IgD-negative memory B cell (primary cell): Measurements from ENCODE around the gene SLC38A8. TPM values are rescaled to one million over a fixed set of nuclear protein-coding genes. Genes with fewer than 3 reads are reported as not detected.
A peak's percentile ranks its signal among the peaks of the same experiment; 100 is the strongest.

Experiments used
- H3K27ac Mint-ChIP-seq, 3 donors: one replicate each; pipeline ENCODE4 v1.8.0; 2020 to 2022; ENCODE audit warnings: mild to moderate bottlenecking in 3 of 3, mixed read lengths in 3 of 3, moderate library complexity in 1 of 3
- H3K27me3 Mint-ChIP-seq: one replicate; pipeline ENCODE4 v1.8.0; 2021; ENCODE audit warnings: mixed read lengths
- H3K36me3 Mint-ChIP-seq: one replicate; pipeline ENCODE4 v1.8.0; 2020; ENCODE audit warnings: mild to moderate bottlenecking, mixed read lengths
- H3K4me1 Mint-ChIP-seq, 3 donors: one replicate each; pipeline ENCODE4 v1.8.0; 2020 to 2022; ENCODE audit warnings: mixed read lengths in 3 of 3, mild to moderate bottlenecking in 1 of 3
- H3K4me3 Mint-ChIP-seq, 4 donors: one replicate each; pipeline ENCODE4 v1.8.0; 2020 to 2022; ENCODE audit warnings: mild to moderate bottlenecking in 4 of 4, mixed read lengths in 4 of 4, moderate library complexity in 3 of 4
- H3K9me3 Mint-ChIP-seq, 3 donors: one replicate each; pipeline ENCODE4 v1.8.0; 2020 to 2021; ENCODE audit warnings: mixed read lengths in 3 of 3, mild to moderate bottlenecking in 1 of 3
- polyA plus RNA-seq: library from polyadenylated mRNA; unstranded; fragments of 300-500 nt; fragmentation: Illumina TruSeq; gene quantifications from one replicate; pipeline ENCODE4 v1.2.3, GENCODE V29; 2021

Gene SLC38A8
- polyA plus RNA-seq, 1 donor from 2014 or later = not detected

DNA sequence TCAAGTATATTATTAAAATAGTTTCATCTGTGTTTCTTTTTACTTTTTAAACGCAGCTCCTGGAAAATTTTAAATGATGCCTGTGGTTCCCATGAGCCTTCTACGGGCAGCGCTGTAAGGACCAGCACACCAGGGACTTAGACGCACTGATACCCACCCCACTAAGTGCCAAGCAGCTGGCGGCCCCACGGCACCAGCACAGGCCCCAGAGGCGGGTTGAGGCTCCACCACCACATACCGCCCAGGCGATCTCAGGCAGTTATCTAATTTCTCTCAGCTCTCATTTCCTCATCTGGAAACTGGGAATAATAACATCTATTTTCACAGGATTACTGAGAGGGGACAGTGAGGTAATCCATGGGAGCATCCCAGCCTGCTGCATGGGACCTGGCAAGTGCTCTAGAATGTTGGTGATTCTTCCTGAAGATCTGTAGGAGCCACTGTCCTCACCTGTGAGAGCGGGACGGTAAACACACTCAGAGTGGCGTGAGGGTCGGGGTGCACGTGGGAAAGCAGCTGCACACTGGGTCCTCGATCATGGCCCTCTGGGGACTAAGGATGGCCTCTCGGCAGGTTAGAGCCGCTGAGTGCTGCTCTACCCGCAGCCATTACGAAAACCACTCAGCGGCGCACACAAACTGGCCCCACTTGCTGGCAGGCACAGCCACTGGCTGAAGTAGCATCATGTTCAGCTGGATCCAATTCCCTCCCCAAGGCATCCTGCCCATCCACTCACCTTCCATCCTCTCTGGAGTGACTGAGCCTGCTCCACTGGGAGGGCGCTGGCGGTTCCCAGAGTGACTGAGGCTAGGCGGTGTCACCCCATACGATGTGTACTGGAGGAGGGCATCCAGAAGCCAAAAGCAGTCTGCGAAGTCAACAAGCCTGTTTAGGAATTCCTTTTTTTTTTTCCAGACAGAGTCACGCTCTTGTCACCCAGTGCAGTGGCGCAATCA, 17.6 kb upstream of the SLC38A8 start:
- Mint-ChIP-seq H3K27ac (no peak overlapping the region), H3K27me3 (no peaks in the 10 kb centered on the region), H3K4me1 (no peaks in the 10 kb centered on the region), H3K9me3 (no peaks in the 10 kb centered on the region), H3K4me3 (no peak overlapping the region), H3K36me3 (peaks cover 5% of the 10 kb centered on the region)

DNA sequence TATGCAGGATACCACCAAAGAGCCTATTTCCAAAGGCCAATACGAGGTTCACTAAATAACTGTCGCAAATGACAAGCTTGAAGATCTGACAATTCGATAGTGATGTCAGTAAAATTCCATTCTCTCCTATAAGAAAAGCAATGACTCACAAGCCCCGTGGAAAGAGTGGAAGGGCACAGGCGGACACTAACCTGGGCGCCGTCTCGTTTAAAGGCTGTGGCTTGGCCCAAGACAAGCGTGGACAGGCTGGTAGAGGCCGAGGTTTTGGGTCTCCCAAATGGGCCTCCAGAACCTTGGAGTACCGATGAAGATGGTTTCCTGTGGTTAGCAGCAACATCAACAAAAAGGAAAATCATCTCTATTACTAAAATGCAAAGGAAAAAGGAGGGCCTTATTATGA, 16.5 kb upstream of the SLC38A8 start:
- peaks cover 5% of the 10 kb centered on the region for H3K36me3 Mint-ChIP-seq

DNA sequence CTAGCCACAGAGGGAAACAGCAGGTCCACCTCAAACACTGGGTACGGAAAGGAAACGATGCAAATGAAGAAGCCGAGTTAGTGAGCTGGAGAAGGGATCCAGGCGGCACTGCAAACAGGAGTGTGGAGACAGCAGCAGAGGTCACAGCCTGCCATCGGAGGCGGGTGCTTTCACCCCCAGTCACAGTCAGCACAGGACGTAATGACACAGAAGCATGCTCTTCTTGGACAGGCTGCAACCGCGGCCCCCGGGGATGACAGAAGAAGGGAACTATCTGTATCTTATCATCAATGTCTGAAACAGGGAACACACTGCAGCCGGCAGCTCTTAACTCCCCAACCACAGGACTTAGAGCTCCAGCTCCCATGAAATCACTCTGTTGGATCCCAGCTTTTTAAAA, 16.1 kb upstream of the SLC38A8 start:
- Mint-ChIP-seq H3K9me3 (no peaks in the 10 kb centered on the region), H3K4me1 (no peaks in the 10 kb centered on the region), H3K27ac (no peak overlapping the region), H3K36me3 (peaks cover 7% of the 10 kb centered on the region), H3K27me3 (no peaks in the 10 kb centered on the region), H3K4me3 (no peak overlapping the region)

More for the DNA sequence above, 16.5 kb upstream of the SLC38A8 start:
- no peak overlapping the region for H3K27ac Mint-ChIP-seq
- H3K9me3 Mint-ChIP-seq = no peaks in the 10 kb centered on the region
- H3K27me3 Mint-ChIP-seq = no peaks in the 10 kb centered on the region
- no peak overlapping the region for H3K4me3 Mint-ChIP-seq
- no peaks in the 10 kb centered on the region for H3K4me1 Mint-ChIP-seq

DNA sequence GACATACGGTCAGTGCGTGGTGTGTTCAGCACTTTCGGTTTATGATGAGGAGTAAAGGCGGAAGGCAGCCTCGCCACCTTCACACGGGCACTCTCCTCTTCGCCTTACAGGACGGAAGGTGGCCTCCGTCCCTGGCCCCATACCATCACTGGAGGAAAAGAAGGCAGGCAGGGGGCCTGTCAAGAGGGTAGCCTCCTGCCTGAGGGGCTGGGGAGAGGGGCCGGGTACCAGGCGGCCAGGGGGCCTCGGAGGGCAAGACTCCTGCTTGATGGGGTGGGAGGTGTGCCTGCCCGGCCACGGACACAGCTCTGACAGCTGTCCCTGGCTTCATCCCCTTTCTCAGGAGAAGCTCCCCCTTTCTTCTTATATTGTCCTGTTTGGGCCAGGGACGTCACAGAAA, 15.6 kb upstream of the SLC38A8 start:
- no peaks in the 10 kb centered on the region for H3K27me3 Mint-ChIP-seq
- no peak overlapping the region for H3K27ac Mint-ChIP-seq
- H3K9me3 Mint-ChIP-seq = no peaks in the 10 kb centered on the region
- H3K36me3 Mint-ChIP-seq = peaks cover 7% of the 10 kb centered on the region
- H3K4me1 Mint-ChIP-seq = no peaks in the 10 kb centered on the region
- H3K4me3 Mint-ChIP-seq = no peak overlapping the region

DNA sequence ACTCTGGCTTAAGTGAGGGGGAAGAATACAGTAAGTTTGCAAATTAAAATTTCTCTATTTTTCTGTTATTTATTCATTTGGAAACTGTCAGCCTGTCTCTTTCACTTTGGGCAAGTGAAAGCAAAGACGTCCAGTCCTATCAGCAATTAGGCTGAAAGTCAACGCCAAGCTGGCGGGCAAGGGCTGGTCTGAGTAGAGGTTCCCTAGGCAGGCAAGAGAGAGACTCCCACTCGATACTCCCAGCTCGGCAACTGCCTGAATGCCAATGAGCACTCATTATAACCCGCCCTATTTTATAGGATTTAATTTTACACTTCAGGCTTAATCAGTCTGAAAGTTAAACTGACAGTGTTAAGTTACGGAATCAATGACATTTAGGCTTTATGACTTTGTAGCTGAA, 14.3 kb upstream of the SLC38A8 start:
- H3K4me1 Mint-ChIP-seq = no peaks in the 10 kb centered on the region
- no peak overlapping the region for H3K4me3 Mint-ChIP-seq
- no peak overlapping the region for H3K27ac Mint-ChIP-seq
- H3K36me3 Mint-ChIP-seq = peaks cover 11% of the 10 kb centered on the region
- no peaks in the 10 kb centered on the region for H3K9me3 Mint-ChIP-seq
- no peaks in the 10 kb centered on the region for H3K27me3 Mint-ChIP-seq

DNA sequence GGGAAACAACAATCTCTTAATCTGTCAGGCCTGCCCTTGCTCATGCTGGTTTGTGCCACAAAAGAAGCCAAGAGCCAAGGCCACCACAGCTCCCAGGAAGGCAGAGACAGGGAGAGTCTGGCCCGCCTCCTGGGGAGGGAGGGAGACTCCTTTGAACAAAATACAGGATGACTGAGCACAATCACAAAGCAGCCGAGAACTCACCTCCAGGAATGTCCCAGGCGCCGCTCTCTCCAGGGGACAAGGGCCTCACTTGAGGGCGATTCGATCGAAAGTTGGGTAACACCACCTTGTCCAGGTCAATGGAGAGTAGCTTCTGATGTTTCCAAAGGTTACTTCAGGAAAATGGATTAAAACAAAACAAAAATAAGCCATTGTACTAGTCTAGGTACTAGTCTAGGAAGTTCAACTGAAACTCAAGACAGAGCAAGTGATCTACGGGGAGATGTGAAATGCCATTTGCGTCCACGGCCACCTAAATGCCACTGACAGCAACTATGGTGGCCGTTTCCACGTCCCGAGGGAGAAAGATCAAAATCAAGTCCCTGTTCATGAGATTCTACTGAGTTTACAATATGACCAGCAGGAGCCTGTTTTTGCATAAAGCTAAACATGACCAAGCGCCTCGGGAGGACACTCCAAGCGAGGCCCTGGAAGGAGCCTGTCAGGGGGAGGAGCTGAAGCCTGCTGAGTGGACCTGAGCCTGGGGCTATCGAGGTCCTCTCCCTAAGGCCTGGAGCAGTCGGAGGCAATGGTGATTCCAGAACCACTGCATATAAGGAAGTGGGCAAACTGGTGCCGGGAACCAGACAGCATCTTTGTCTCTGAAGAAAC, 13.4 kb upstream of the SLC38A8 start:
- Mint-ChIP-seq H3K27ac (no peak overlapping the region), H3K9me3 (no peaks in the 10 kb centered on the region), H3K4me1 (no peaks in the 10 kb centered on the region), H3K4me3 (no peak overlapping the region), H3K36me3 (peaks cover 11% of the 10 kb centered on the region), H3K27me3 (no peaks in the 10 kb centered on the region)

DNA sequence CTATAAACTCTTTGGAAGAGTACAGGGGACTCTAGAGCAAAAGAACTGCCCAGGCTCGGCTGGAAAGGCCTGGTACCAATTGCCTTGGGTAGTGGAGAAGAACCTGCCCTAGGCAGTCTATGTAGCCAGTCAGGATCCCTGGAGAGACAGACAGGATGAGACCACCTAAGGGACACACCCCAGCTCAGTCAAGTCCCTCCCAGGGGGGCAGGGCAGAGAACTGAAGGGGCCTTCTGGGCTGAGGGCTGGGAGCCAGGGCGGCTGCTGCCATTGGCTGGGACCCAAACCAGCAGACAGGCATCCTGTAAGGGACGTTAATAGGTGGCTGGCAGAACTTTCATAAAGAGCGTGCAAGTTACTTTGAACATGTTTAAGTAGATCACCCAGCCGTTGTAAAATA, 12.8 kb upstream of the SLC38A8 start:
- no peaks in the 10 kb centered on the region for H3K27me3 Mint-ChIP-seq
- H3K9me3 Mint-ChIP-seq = no peaks in the 10 kb centered on the region
- H3K4me1 Mint-ChIP-seq = no peaks in the 10 kb centered on the region
- H3K36me3 Mint-ChIP-seq = peaks cover 11% of the 10 kb centered on the region
- H3K27ac Mint-ChIP-seq = peak overlapping the region in 1 of 3 donors; percentile 59
- H3K4me3 Mint-ChIP-seq = no peak overlapping the region

DNA sequence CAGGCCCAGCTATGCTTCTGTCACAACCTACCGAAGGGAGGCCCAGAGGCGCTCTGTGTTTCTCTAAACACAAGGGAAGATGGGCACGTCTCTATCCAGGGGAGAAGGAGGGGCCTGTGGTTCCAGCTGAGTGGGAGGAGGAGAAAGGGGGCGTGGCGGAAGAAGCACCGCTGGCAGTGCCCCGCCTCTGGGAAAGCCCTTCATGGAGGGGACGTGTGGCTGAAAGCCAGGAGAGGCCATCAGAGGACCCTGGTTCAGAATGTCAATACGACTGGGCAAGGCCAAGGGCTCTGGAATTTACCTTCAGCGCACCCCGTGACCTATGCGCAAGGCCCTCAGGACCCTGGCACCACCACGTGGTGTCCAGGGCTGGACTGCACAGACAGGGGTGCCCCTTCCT, 12.3 kb upstream of the SLC38A8 start:
- no peaks in the 10 kb centered on the region for H3K9me3 Mint-ChIP-seq
- H3K4me3 Mint-ChIP-seq = no peak overlapping the region
- no peaks in the 10 kb centered on the region for H3K27me3 Mint-ChIP-seq
- no peak overlapping the region for H3K27ac Mint-ChIP-seq
- H3K36me3 Mint-ChIP-seq = peaks cover 11% of the 10 kb centered on the region
- H3K4me1 Mint-ChIP-seq = no peaks in the 10 kb centered on the region

DNA sequence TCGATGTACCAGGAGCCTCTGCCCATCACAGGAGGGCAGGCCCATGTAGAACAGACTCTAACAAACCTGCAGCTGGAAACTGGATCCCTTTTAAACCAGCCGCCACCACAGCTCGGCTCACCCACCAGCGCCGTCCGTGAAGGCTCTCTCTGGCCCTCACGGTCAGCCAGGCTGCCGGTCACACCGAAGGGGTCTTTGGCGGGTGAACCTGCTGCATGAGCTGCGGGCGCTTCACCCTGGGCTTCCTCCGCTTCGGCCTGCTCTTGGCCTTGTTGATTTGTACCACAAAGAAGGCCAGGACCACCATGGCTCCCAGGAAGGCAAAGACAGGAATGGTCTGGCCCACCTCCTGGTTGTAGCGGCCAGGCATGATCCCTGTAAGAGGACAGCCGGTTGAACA, 11.7 kb upstream of the SLC38A8 start:
- H3K4me1 Mint-ChIP-seq = no peaks in the 10 kb centered on the region
- no peaks in the 10 kb centered on the region for H3K9me3 Mint-ChIP-seq
- no peaks in the 10 kb centered on the region for H3K27me3 Mint-ChIP-seq
- peaks cover 11% of the 10 kb centered on the region for H3K36me3 Mint-ChIP-seq
- no peak overlapping the region for H3K27ac Mint-ChIP-seq
- H3K4me3 Mint-ChIP-seq = no peak overlapping the region

DNA sequence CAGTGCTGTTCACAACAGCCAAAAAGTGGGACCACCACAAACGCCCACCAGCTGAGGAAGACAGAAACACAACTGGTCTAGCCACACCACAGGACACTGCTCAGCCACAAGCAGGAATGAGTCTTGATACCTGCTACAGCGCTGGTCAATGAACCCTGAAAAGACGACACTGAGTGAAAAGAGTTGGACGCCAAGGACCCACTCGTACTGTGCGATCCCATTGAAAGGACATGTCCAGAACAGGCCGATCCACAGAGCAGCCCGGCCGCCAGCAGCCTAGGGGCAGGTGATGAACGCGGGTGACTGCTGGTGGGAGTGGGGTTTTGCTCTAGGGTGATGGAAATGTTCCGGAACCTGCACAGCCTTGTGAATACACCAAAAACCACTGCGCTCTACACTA, 10.6 kb upstream of the SLC38A8 start:
- H3K9me3 Mint-ChIP-seq = no peaks in the 10 kb centered on the region
- H3K36me3 Mint-ChIP-seq = peaks cover 9% of the 10 kb centered on the region
- no peak overlapping the region for H3K27ac Mint-ChIP-seq
- no peaks in the 10 kb centered on the region for H3K4me1 Mint-ChIP-seq
- H3K4me3 Mint-ChIP-seq = no peak overlapping the region
- H3K27me3 Mint-ChIP-seq = no peaks in the 10 kb centered on the region

DNA sequence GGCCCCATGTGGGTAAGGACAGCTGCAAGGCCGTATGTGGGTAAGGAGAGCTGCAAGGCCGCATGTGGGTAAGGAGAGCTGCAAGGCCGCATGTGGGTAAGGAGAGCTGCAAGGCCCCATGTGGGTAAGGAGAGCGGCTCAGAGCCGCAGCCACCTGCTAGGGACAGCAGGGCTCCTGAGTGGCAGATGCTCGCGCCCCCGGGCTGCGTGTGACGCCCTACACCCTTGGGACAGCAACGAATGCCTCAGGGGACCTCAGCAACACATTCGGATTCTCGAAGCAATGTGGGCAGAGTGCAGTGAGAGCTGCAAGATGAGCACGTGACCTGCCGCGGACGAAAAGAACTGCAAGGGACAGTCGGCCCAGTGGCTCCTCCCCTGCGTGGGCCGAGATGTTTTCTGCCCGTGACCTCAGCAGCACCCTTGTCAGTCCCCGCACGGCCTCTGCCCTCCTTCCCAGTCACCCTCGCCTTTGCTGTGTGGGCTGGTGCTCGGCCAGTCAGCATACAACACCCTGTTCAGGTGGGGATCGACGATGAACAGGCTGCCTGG, 9.6 kb upstream of the SLC38A8 start:
- peaks cover 14% of the 10 kb centered on the region for H3K36me3 Mint-ChIP-seq
- H3K4me3 Mint-ChIP-seq = no peak overlapping the region
- H3K27me3 Mint-ChIP-seq = no peaks in the 10 kb centered on the region
- no peaks in the 10 kb centered on the region for H3K9me3 Mint-ChIP-seq
- no peak overlapping the region for H3K27ac Mint-ChIP-seq
- H3K4me1 Mint-ChIP-seq = no peaks in the 10 kb centered on the region

DNA sequence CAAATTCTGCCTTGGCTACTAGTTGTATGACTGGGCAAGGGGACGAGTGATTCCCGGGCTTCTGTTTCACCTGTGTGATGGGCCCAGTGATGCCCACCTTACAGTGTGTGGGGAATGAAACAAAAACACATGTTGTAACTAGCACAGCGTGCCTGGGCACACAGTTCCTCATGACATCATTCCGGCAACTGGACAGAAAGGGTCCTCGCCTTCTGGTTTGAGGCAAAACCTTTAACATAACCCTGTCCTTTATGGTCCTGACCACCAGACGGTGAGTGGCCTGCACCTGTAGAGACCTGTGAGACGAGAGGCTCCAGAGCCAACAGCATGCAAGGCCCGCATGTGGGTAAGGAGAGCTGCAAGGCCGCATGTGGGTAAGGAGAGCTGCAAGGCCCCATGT, 7.7 kb upstream of the SLC38A8 start:
- H3K4me1 Mint-ChIP-seq = no peaks in the 10 kb centered on the region
- no peaks in the 10 kb centered on the region for H3K9me3 Mint-ChIP-seq
- peaks cover 12% of the 10 kb centered on the region for H3K36me3 Mint-ChIP-seq
- no peak overlapping the region for H3K27ac Mint-ChIP-seq
- no peaks in the 10 kb centered on the region for H3K27me3 Mint-ChIP-seq
- H3K4me3 Mint-ChIP-seq = no peak overlapping the region

DNA sequence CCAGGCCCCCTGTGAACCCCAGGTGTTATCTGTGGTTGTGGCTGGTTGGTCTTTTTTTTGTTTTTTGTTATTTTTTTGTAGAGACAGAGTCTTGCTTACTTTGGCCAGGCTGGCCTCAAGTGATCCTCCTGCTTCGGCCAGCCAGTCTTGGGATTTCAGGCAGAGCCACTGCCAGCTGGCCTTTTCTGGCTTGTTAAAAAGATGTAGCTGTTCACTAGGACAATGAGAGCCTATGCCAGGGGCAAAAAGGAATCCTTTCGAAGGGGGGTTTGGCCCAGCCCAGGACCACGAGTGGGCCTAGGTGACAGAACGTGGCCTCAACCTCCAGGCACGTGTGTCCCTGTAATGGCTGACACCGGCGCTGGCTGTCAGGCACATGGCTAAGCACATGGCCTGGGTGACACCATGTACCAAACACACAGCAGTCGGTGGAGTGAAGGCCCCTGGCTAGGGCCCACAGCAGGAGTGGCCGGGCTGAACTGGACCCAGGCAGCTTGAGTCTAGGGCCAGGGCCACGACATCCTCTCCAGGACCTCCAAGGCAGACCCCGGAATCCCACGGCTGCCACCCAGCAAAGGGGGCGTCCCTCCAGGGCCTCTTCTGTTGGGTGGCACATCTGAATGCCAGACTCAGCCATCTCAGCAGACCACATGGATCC, 6.9 kb upstream of the SLC38A8 start:
- Mint-ChIP-seq H3K36me3 (peaks cover 12% of the 10 kb centered on the region), H3K4me3 (no peak overlapping the region), H3K4me1 (no peaks in the 10 kb centered on the region), H3K9me3 (no peaks in the 10 kb centered on the region), H3K27ac (no peak overlapping the region), H3K27me3 (peaks cover under 1% of the 10 kb centered on the region)

DNA sequence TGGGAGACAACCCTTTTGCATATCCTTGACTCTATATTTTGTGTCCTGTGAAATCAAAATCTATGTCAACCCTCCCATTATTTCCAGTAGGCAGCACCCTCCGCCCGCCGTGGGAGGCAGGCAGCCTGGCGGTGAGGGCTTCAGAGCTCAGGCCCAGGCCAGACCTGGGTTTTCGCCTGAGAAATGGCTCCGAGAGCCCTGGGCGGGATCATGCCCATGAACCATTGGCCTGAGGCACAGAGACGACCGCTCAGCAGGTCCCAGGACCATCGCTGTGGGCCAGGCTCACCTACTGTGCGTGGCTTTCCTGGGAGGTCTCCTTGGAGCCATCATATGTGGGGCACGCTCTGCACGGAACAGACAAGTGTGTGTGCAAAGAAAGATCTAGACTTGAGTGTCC, 6.3 kb upstream of the SLC38A8 start:
- no peak overlapping the region for H3K4me3 Mint-ChIP-seq

DNA sequence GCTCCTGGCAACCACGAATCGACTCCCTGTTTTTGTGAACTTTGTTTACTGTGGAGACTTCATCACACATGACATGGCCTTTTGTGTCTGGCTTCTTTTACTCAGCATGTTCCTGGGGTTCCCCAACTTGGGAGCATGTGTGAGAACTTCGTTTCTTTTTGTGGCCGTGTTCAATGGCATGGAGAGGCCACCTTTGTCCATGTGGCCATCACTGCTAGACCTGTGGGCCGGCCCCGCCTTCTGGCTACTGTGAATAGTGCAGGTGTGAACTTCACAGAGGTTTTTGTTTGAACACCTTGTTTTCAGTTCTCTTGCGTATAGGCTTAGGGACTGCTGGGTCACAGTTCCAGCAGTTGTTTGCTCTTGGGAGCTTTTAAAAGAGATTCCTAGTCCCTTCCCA, 5.7 kb upstream of the SLC38A8 start:
- no peak overlapping the region for H3K27ac Mint-ChIP-seq
- no peaks in the 10 kb centered on the region for H3K4me1 Mint-ChIP-seq
- peaks cover 11% of the 10 kb centered on the region for H3K27me3 Mint-ChIP-seq
- peaks cover 11% of the 10 kb centered on the region for H3K36me3 Mint-ChIP-seq
- H3K4me3 Mint-ChIP-seq = no peak overlapping the region
- no peaks in the 10 kb centered on the region for H3K9me3 Mint-ChIP-seq

More for the DNA sequence above, 6.3 kb upstream of the SLC38A8 start:
- H3K36me3 Mint-ChIP-seq = peaks cover 11% of the 10 kb centered on the region
- H3K27me3 Mint-ChIP-seq = peaks cover 5% of the 10 kb centered on the region
- no peaks in the 10 kb centered on the region for H3K4me1 Mint-ChIP-seq
- H3K9me3 Mint-ChIP-seq = no peaks in the 10 kb centered on the region
- H3K27ac Mint-ChIP-seq = peak overlapping the region in 1 of 3 donors; percentile 47
